HepG2 (cell line): Measurements from ENCODE around the gene GGA1. TPM values are rescaled to one million over a fixed set of nuclear protein-coding genes. Genes with fewer than 3 reads are reported as not detected.

Experiments used
- EEA1 ChIP-seq: sonication (generic); formaldehyde crosslinking; IDR thresholded peaks from 2 replicates; pipeline ENCODE4 v1.5.1; 2020; ENCODE audit warnings: mild to moderate bottlenecking, missing genetic modification reagents, borderline replicate concordance
- GATAD2A ChIP-seq: IDR thresholded peaks from 2 replicates; pipeline ENCODE4 v1.6.1; 2016
- GFI1 ChIP-seq: sonication (generic); formaldehyde crosslinking; IDR thresholded peaks from 2 replicates; pipeline ENCODE4 v1.5.0; 2020; ENCODE audit warnings: missing genetic modification reagents, mild to moderate bottlenecking, borderline replicate concordance
- HOXD1 ChIP-seq: sonication (generic); formaldehyde crosslinking; IDR thresholded peaks from 2 replicates; pipeline ENCODE4 v1.5.0; 2020; ENCODE audit warnings: missing genetic modification reagents
- KAT8 ChIP-seq: IDR thresholded peaks from 2 replicates; pipeline ENCODE4 v1.6.1; 2016; ENCODE audit warnings: missing genetic modification reagents, missing compliant biosample characterization
- MATR3 ChIP-seq: sonication (generic); formaldehyde crosslinking; IDR thresholded peaks from 2 replicates; pipeline ENCODE4 v1.4.0; 2020; ENCODE audit warnings: missing genetic modification reagents
- PHF8 ChIP-seq: sonication (generic); formaldehyde crosslinking; IDR thresholded peaks from 2 replicates; pipeline ENCODE4 v1.5.0; 2020; ENCODE audit warnings: missing genetic modification reagents
- RARA ChIP-seq: IDR thresholded peaks from 2 replicates; pipeline ENCODE4 v1.6.1; 2016; ENCODE audit warnings: missing genetic modification reagents, missing compliant biosample characterization
- RFX3 ChIP-seq: IDR thresholded peaks from 2 replicates; pipeline ENCODE4 v1.6.1; 2016; ENCODE audit warnings: missing biosample characterization, missing genetic modification reagents
- SNAI1 ChIP-seq: sonication (generic); formaldehyde crosslinking; IDR thresholded peaks from 2 replicates; pipeline ENCODE4 v1.5.0; 2020; ENCODE audit warnings: mild to moderate bottlenecking, missing genetic modification reagents, borderline replicate concordance
- ZNF24 ChIP-seq: fragments of 450-650 bp; IDR thresholded peaks from 2 replicates; pipeline ENCODE4 v1.6.1; 2017; ENCODE audit warnings: antibody characterized with exemption, mild to moderate bottlenecking
- ZNF451 ChIP-seq: sonication (generic); formaldehyde crosslinking; IDR thresholded peaks from 2 replicates; pipeline ENCODE4 v1.5.0; 2020; ENCODE audit warnings: mild to moderate bottlenecking, missing genetic modification reagents
- polyA plus RNA-seq, 8 experiments: library from polyadenylated mRNA; depleted of rRNA in 3 of 8; stranded (reverse) in 7 of 8; unstranded in 1 of 8; fragments of >200 nt; fragmentation: Illumina TruSeq in 4 of 8; extraction: Trizol in 4 of 8; gene quantifications; 2 replicates each; pipeline versions ENCODE4 v1.2.1 to v1.2.3, GENCODE V29; 2011 to 2016; ENCODE audit warnings: low read depth in 4 of 8, missing spikeins in 1 of 8, mixed read lengths in 1 of 8; ENCODE audit not compliant: insufficient read depth in 1 of 8
- total RNA-seq, 5 experiments: library from RNA; depleted of rRNA; stranded (reverse); fragments of >200 nt; fragmentation: Illumina TruSeq; extraction: Trizol; gene quantifications; 2 replicates each; pipeline ENCODE4 v1.2.3, GENCODE V29; 2016; ENCODE audit warnings: low read depth in 1 of 5
- TF ChIP-seq, protein P1 (sequence below): IDR thresholded peaks from 2 replicates; pipeline ENCODE4 v1.6.1; 2012; ENCODE audit warnings: low read length, improper control_type of control experiment
- TF ChIP-seq, protein P2 (sequence below): sonication (generic); formaldehyde crosslinking; IDR thresholded peaks from 2 replicates; pipeline ENCODE4 v1.5.0; 2020; ENCODE audit warnings: missing genetic modification reagents, mild to moderate bottlenecking, borderline replicate concordance
- TF ChIP-seq, protein P3 (sequence below): IDR thresholded peaks from 2 replicates; pipeline ENCODE4 v1.6.1; 2016
- TF ChIP-seq, protein P4 (sequence below): sonication (generic); formaldehyde crosslinking; IDR thresholded peaks from 2 replicates; pipeline ENCODE4 v1.5.0; 2020; ENCODE audit warnings: mild to moderate bottlenecking, missing genetic modification reagents
- TF ChIP-seq, protein P5 (sequence below): sonication (generic); formaldehyde crosslinking; IDR thresholded peaks from 2 replicates; pipeline ENCODE4 v1.5.0; 2020; ENCODE audit warnings: mild to moderate bottlenecking, missing genetic modification reagents
- TF ChIP-seq, protein P6 (sequence below): sonication (generic); formaldehyde crosslinking; conservative IDR thresholded peaks from 2 replicates; pipeline ENCODE4 v1.5.0; 2020; ENCODE audit warnings: missing genetic modification reagents

Gene GGA1
- total and polyA plus RNA-seq, 2 of the 13 experiments (the other 11 are each of a cell fraction or from before 2014, with no cell fraction given) = 29.1 to 87.2 TPM

DNA sequence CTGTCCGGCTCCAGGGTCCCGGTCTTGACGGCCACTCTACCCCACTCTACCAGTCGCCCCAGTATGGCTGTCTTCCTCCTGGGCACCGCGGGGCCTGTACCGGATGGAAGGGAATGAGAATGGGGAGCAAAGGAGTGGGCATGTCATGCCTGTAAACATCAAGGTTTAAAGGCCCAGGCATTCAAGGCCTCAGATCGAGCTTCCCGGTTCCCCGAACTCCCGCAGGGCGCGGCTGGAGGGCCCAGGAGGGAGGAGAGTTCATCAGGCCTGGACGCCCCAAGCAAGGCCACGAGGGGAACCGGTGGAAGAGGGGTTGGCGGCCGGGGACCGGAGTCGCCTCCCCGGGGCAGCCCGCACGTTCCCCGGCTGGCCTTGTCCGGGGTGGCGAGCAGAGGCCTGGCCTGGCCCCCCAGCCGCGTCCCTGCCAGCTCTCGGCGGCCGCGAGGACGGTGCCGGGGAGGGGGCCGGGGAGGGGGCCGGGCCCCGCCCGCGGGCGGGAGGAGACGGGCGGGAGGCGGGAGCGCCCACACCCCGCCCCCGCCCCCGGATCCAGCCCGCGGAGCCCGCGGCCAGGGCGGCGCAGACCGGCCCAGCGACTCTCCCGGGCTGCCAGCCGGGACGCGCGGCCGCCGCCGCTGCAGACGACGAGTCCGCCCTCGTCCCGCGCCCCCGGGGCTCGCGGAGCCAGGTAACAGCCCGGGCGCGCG lies 48.6 kb upstream of the GGA1 start, which contains the start of gene CDC42EP1 (continued):
- TF ChIP-seq RARA = peak; percentile 10; the same call in 1 of the 2 replicates
- TF ChIP-seq, protein P1, sequence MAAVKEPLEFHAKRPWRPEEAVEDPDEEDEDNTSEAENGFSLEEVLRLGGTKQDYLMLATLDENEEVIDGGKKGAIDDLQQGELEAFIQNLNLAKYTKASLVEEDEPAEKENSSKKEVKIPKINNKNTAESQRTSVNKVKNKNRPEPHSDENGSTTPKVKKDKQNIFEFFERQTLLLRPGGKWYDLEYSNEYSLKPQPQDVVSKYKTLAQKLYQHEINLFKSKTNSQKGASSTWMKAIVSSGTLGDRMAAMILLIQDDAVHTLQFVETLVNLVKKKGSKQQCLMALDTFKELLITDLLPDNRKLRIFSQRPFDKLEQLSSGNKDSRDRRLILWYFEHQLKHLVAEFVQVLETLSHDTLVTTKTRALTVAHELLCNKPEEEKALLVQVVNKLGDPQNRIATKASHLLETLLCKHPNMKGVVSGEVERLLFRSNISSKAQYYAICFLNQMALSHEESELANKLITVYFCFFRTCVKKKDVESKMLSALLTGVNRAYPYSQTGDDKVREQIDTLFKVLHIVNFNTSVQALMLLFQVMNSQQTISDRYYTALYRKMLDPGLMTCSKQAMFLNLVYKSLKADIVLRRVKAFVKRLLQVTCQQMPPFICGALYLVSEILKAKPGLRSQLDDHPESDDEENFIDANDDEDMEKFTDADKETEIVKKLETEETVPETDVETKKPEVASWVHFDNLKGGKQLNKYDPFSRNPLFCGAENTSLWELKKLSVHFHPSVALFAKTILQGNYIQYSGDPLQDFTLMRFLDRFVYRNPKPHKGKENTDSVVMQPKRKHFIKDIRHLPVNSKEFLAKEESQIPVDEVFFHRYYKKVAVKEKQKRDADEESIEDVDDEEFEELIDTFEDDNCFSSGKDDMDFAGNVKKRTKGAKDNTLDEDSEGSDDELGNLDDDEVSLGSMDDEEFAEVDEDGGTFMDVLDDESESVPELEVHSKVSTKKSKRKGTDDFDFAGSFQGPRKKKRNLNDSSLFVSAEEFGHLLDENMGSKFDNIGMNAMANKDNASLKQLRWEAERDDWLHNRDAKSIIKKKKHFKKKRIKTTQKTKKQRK = no peak
- TF ChIP-seq MATR3 = no peak
- TF ChIP-seq HOXD1 = no peak
- TF ChIP-seq, protein P2, sequence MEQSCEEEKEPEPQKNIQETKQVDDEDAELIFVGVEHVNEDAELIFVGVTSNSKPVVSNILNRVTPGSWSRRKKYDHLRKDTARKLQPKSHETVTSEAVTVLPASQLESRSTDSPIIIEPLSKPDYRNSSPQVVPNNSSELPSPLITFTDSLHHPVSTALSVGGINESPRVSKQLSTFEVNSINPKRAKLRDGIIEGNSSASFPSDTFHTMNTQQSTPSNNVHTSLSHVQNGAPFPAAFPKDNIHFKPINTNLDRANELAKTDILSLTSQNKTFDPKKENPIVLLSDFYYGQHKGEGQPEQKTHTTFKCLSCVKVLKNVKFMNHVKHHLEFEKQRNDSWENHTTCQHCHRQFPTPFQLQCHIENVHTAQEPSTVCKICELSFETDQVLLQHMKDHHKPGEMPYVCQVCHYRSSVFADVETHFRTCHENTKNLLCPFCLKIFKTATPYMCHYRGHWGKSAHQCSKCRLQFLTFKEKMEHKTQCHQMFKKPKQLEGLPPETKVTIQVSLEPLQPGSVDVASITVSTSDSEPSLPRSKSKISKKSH (CRISPR knock-in tag) = no peak
- no peak for TF ChIP-seq SNAI1 (CRISPR knock-in tag)
- TF ChIP-seq, protein P3, sequence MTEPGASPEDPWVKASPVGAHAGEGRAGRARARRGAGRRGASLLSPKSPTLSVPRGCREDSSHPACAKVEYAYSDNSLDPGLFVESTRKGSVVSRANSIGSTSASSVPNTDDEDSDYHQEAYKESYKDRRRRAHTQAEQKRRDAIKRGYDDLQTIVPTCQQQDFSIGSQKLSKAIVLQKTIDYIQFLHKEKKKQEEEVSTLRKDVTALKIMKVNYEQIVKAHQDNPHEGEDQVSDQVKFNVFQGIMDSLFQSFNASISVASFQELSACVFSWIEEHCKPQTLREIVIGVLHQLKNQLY (CRISPR knock-in tag) = no peak
- TF ChIP-seq, protein P4, sequence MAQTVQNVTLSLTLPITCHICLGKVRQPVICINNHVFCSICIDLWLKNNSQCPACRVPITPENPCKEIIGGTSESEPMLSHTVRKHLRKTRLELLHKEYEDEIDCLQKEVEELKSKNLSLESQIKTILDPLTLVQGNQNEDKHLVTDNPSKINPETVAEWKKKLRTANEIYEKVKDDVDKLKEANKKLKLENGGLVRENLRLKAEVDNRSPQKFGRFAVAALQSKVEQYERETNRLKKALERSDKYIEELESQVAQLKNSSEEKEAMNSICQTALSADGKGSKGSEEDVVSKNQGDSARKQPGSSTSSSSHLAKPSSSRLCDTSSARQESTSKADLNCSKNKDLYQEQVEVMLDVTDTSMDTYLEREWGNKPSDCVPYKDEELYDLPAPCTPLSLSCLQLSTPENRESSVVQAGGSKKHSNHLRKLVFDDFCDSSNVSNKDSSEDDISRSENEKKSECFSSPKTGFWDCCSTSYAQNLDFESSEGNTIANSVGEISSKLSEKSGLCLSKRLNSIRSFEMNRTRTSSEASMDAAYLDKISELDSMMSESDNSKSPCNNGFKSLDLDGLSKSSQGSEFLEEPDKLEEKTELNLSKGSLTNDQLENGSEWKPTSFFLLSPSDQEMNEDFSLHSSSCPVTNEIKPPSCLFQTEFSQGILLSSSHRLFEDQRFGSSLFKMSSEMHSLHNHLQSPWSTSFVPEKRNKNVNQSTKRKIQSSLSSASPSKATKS (CRISPR knock-in tag) = no peak
- TF ChIP-seq, protein P5, sequence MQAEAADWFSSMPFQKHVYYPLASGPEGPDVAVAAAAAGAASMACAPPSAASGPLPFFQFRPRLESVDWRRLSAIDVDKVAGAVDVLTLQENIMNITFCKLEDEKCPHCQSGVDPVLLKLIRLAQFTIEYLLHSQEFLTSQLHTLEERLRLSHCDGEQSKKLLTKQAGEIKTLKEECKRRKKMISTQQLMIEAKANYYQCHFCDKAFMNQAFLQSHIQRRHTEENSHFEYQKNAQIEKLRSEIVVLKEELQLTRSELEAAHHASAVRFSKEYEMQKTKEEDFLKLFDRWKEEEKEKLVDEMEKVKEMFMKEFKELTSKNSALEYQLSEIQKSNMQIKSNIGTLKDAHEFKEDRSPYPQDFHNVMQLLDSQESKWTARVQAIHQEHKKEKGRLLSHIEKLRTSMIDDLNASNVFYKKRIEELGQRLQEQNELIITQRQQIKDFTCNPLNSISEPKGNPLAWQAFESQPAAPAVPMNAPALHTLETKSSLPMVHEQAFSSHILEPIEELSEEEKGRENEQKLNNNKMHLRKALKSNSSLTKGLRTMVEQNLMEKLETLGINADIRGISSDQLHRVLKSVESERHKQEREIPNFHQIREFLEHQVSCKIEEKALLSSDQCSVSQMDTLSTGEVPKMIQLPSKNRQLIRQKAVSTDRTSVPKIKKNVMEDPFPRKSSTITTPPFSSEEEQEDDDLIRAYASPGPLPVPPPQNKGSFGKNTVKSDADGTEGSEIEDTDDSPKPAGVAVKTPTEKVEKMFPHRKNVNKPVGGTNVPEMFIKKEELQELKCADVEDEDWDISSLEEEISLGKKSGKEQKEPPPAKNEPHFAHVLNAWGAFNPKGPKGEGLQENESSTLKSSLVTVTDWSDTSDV (CRISPR knock-in tag) = no peak
- no peak for TF ChIP-seq RFX3
- peak; percentile 42 for TF ChIP-seq GATAD2A (CRISPR knock-in tag)
- peak; percentile 37; the same call in 1 of the 2 replicates for TF ChIP-seq KAT8
- TF ChIP-seq, protein P6, sequence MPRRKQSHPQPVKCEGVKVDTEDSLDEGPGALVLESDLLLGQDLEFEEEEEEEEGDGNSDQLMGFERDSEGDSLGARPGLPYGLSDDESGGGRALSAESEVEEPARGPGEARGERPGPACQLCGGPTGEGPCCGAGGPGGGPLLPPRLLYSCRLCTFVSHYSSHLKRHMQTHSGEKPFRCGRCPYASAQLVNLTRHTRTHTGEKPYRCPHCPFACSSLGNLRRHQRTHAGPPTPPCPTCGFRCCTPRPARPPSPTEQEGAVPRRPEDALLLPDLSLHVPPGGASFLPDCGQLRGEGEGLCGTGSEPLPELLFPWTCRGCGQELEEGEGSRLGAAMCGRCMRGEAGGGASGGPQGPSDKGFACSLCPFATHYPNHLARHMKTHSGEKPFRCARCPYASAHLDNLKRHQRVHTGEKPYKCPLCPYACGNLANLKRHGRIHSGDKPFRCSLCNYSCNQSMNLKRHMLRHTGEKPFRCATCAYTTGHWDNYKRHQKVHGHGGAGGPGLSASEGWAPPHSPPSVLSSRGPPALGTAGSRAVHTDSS (CRISPR knock-in tag) = no peak
- peak; percentile 82 for TF ChIP-seq PHF8 (CRISPR knock-in tag)
- TF ChIP-seq EEA1 (CRISPR knock-in tag) = no peak
- TF ChIP-seq ZNF24 = no peak
- TF ChIP-seq ZNF451 (CRISPR knock-in tag) = peak; percentile 58; the same call in 1 of the 2 replicates
- TF ChIP-seq GFI1 (CRISPR knock-in tag) = no peak
